ENCODE measurements around the gene LONP2. TPM values are rescaled to one million over a fixed set of nuclear protein-coding genes. Genes with fewer than 3 reads are reported as not detected.
A peak's percentile ranks its signal among the peaks of the same experiment; 100 is the strongest.

LONP2 gene, protein sequence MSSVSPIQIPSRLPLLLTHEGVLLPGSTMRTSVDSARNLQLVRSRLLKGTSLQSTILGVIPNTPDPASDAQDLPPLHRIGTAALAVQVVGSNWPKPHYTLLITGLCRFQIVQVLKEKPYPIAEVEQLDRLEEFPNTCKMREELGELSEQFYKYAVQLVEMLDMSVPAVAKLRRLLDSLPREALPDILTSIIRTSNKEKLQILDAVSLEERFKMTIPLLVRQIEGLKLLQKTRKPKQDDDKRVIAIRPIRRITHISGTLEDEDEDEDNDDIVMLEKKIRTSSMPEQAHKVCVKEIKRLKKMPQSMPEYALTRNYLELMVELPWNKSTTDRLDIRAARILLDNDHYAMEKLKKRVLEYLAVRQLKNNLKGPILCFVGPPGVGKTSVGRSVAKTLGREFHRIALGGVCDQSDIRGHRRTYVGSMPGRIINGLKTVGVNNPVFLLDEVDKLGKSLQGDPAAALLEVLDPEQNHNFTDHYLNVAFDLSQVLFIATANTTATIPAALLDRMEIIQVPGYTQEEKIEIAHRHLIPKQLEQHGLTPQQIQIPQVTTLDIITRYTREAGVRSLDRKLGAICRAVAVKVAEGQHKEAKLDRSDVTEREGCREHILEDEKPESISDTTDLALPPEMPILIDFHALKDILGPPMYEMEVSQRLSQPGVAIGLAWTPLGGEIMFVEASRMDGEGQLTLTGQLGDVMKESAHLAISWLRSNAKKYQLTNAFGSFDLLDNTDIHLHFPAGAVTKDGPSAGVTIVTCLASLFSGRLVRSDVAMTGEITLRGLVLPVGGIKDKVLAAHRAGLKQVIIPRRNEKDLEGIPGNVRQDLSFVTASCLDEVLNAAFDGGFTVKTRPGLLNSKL
- total RNA-seq (10 to 100 TPM; 69.6 to 79.3 (median 75.8) TPM), polyA plus RNA-seq (29.3 TPM)
- long read RNA-seq, donor 1, full-length matches to known transcripts: 245 of 283 reads
- long read RNA-seq, donor 1, partial matches to known transcripts: 18 of 283 reads
- long read RNA-seq, donor 1, other reads (novel, unspliced or antisense): 20 of 283 reads
- long read RNA-seq, donor 2, full-length matches to known transcripts: 65 of 80 reads
- long read RNA-seq, donor 2, partial matches to known transcripts: 10 of 80 reads
- long read RNA-seq, donor 2, other reads (novel, unspliced or antisense): 5 of 80 reads
- long read RNA-seq, donor 3, full-length matches to known transcripts: 325 of 416 reads
- long read RNA-seq, donor 3, partial matches to known transcripts: 55 of 416 reads
- long read RNA-seq, donor 3, other reads (novel, unspliced or antisense): 36 of 416 reads
- long read RNA-seq, donor 4, full-length matches to known transcripts: 72 of 88 reads
- long read RNA-seq, donor 4, partial matches to known transcripts: 10 of 88 reads
- long read RNA-seq, donor 4, other reads (novel, unspliced or antisense): 6 of 88 reads

DNA sequence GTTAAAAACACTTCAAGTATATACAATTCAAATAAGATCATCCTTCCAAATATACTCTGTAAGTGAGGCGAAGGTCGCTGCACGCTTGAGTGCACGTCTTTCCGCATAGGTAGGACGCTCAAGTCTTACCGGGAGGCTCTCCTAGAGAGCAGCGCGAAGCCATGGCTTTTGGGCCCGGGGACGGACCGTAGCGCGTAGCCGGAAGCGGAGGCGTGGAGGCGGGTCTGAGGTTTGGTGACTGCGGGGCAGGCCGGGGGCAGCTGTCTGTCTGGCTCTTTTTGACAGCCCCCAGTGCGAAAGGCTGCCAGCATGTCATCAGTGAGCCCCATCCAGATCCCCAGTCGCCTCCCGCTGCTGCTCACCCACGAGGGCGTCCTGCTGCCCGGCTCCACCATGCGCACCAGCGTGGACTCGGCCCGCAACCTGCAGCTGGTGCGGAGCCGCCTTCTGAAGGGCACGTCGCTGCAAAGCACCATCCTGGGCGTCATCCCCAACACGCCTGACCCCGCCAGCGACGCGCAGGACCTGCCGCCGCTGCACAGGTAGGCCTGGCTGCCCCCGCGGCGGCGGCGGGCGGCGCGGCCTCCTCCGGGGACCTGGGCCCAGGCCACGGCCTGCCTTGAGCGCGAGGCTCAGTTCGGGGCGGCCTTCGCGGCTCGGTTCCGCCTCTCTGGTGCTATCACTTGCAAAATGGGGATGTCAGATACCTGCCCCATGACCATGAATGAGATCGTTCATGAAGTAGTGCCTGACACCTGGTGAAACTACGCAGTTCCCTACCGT, at the start of gene LONP2:
Gene LONP2 (plus strand): TSS at position 221 of the 783 bp plus-strand sequence. CDS start 89 bp downstream, at position 310.
- Histone ChIP-seq H3K27me3 (ENCODE audit: control insufficient read depth, insufficient read depth) (no peaks in the 10 kb centered on the region), H3K27ac (ENCODE audit: low read length) (peak within 1 kb of the TSS; percentile 84), H3K9me3 (ENCODE audit: control insufficient read depth, low read length) (no peaks in the 10 kb centered on the region), H3K4me1 (ENCODE audit: control insufficient read depth, insufficient read depth, low read length) (peaks cover 8% of the 10 kb centered on the region), H3K4me3 (ENCODE audit: low read length) (peak within 1 kb of the TSS; percentile 78)
- DNase-seq (peak; percentile 90 to 97 (median 96)), ATAC-seq (peak; percentile 100)
- WGBS: under 1% methylated on average over 63 of the region's 63 CpGs
- intact Hi-C loops (cut with DNase I): no loop called here

DNA sequence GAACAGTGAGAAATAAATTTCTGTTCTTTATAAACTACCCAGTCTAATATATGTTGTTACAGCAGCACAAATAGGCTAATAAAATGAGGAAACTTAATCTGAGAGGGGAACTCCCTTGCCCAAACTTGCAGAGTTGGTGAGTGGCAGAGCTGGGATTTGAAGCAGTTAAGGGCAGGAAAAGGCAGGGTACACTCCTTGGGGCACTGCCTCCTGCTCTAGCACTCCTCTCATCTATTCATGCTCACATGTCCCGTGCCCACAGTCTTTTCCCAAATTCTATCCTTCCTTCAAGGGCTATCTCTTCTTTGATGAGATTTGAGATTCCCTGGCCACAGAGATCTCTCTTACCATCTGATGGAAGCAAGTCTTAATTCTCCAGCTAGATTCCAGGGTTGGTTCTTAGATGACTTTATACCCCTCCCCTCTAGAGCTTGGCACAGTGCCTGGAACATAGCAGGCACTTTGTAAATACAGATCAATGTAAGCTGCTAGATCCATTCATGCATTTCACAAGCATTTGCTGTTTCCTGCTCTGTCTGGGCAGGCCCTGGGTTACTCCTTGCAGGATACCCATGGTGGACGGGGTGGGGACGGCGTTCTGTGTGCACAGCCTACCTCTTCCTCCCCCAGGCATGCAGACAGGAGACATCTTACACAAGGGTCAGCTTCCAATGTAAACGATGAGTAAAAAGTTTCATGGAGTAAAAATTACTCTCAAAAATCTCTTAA, 49.1 kb upstream of the LONP2 start:
- intact Hi-C loops (cut with DNase I): no loop called here

DNA sequence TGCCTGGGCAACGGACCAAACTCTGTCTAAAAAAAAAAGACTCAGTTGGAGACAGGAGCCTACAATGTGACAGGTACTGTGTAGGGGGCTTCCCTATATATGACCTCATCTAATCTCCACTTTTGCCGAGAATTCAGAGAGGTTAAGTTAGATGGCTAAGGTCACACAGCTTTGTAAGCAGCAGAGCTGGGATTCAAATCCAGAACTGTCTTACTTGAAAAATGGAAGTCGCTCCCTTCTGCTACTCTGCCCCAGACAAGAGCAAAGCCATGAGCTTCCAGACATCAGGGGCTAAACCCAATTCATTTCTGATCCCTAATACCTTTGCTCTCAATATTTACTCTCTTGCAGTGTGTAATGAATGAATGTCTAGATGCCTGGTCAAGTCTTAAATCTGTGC, 46.8 kb upstream of the LONP2 start:
- H3K27me3 ChIP-seq (ENCODE audit: control insufficient read depth, insufficient read depth): no peaks in the 10 kb centered on the region
- intact Hi-C loops (cut with DNase I): no loop called here
- ATAC-seq: no peak
- H3K27ac ChIP-seq (ENCODE audit: low read length): no peak overlapping the region
- H3K9me3 ChIP-seq (ENCODE audit: control insufficient read depth, low read length): no peaks in the 10 kb centered on the region
- no peaks in the 10 kb centered on the region for H3K4me1 ChIP-seq (ENCODE audit: control insufficient read depth, insufficient read depth, low read length)
- DNase-seq: no peak
- no peak overlapping the region for H3K4me3 ChIP-seq (ENCODE audit: low read length)
- WGBS: 80% methylated on average over 3 of the region's 3 CpGs

More for the DNA sequence above, 49.1 kb upstream of the LONP2 start:
- no peak overlapping the region for H3K27ac ChIP-seq (ENCODE audit: low read length)
- DNase-seq: no peak
- ATAC-seq: no peak
- 44% methylated on average over 5 of the region's 5 CpGs for WGBS
- H3K9me3 ChIP-seq (ENCODE audit: control insufficient read depth, low read length): no peaks in the 10 kb centered on the region
- H3K4me1 ChIP-seq (ENCODE audit: control insufficient read depth, insufficient read depth, low read length): no peaks in the 10 kb centered on the region
- no peaks in the 10 kb centered on the region for H3K27me3 ChIP-seq (ENCODE audit: control insufficient read depth, insufficient read depth)
- no peak overlapping the region for H3K4me3 ChIP-seq (ENCODE audit: low read length)

DNA sequence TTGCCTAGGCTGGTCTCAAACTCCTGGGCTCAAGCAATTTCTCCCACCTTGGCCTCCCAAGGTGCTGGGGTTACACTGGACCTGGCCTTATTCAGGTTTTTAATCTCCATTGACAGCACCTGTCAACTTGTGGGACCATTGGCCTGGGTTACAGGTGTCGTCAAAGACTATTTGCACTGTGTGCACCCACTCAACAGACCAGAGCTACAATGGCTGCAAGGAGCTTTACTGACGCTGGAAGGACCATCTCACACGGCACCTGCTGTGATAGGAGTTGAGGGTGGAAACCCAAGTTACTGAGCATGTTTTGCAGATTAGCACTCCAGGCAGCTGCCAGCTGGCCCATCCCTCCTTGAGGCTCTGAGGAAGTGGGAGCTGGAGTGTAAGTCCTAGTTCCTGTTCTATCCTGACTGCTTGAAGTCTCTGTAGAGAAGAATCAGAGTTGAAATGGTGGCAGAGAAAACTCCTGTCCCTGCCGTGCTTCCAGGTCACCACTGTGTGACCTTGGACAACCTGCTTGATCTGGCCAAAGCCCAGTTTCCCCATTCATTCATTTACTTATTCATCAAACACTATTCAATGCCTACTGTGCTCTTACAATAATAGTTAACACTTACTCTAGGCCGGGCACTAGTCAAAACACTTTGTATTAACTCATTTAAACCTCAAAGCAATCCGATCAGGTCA, 42.4 kb upstream of the LONP2 start:
- DNase-seq (peak in 1 of 3 donors; percentile 60), ATAC-seq (no peak)
- 62% methylated on average over 6 of the region's 6 CpGs for WGBS
- no peaks in the 10 kb centered on the region for H3K4me1 ChIP-seq (ENCODE audit: control insufficient read depth, insufficient read depth, low read length)
- no peaks in the 10 kb centered on the region for H3K27me3 ChIP-seq (ENCODE audit: control insufficient read depth, insufficient read depth)
- no peak overlapping the region for H3K4me3 ChIP-seq (ENCODE audit: low read length)
- no peak overlapping the region for H3K27ac ChIP-seq (ENCODE audit: low read length)
- H3K9me3 ChIP-seq (ENCODE audit: control insufficient read depth, low read length): no peaks in the 10 kb centered on the region
- intact Hi-C loops (cut with DNase I): no loop called here

DNA sequence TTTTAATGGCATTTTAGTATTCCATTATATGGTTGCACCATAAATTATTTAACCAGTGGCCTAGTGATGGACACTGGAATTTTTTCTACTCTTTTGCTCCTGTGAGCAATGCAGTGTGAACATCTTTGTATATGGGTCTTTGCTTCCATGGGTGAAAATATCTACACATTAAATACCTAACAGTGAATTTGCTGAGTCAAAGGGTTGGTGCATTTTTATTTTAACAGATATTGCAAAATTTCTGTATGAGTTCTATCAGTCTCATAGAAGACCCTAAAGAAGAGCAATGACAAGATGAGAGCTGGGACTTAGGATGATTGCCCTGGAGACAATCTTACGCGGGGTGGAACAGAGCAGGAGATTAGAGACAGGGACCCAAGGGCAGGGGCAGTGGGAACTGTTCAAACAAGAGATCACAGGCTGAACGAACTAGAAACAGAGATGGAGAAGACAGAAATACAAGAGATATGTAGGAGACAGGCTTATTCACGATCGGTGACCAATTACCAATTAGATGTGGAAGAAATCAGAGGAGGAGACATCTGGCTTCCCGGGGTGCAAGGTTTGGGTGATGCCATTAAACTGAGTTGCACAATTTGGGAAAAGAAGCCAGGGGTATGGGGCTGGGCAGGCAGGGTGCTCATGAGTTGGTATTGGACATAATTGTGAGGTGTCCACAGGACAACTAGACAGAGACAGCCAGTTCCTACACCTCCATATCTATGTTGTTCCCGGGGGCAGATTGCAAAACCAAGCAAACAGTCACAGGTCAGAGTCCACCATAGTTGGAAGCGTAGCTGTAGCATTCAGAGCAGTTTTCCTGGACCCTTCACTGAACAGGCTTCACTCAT, 39.9 kb upstream of the LONP2 start:
- Histone ChIP-seq H3K4me1 (ENCODE audit: control insufficient read depth, insufficient read depth, low read length) (no peaks in the 10 kb centered on the region), H3K27me3 (ENCODE audit: control insufficient read depth, insufficient read depth) (no peaks in the 10 kb centered on the region), H3K4me3 (ENCODE audit: low read length) (no peak overlapping the region), H3K27ac (ENCODE audit: low read length) (no peak overlapping the region), H3K9me3 (ENCODE audit: control insufficient read depth, low read length) (no peaks in the 10 kb centered on the region)
- no peak for DNase-seq
- intact Hi-C loops (cut with DNase I): no loop called here
- WGBS: 67% methylated on average over 8 of the region's 8 CpGs
- ATAC-seq: peak; percentile 84 to 88

DNA sequence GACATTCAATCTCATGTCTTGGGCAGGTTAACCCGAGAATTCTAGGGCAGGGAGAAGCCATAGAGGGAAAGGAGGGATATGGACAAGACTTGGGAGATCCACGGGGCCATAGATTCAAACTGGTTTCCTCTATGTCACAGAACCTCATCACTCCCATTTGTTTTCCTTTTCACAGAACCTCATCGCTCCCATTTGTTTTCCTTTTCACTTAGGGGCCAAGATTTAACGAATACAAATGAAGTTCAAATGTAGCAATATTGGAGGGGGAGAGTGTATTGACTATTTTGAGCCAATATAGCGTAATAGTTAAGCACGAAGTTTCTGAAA, 39.3 kb upstream of the LONP2 start:
- Histone ChIP-seq H3K4me1 (ENCODE audit: control insufficient read depth, insufficient read depth, low read length) (no peaks in the 10 kb centered on the region), H3K27me3 (ENCODE audit: control insufficient read depth, insufficient read depth) (no peaks in the 10 kb centered on the region), H3K27ac (ENCODE audit: low read length) (no peak overlapping the region), H3K9me3 (ENCODE audit: control insufficient read depth, low read length) (no peaks in the 10 kb centered on the region), H3K4me3 (ENCODE audit: low read length) (no peak overlapping the region)
- DNase-seq (no peak), ATAC-seq (no peak)
- 85% methylated on average over 6 of the region's 6 CpGs for WGBS
- intact Hi-C loops (cut with DNase I): no loop called here

DNA sequence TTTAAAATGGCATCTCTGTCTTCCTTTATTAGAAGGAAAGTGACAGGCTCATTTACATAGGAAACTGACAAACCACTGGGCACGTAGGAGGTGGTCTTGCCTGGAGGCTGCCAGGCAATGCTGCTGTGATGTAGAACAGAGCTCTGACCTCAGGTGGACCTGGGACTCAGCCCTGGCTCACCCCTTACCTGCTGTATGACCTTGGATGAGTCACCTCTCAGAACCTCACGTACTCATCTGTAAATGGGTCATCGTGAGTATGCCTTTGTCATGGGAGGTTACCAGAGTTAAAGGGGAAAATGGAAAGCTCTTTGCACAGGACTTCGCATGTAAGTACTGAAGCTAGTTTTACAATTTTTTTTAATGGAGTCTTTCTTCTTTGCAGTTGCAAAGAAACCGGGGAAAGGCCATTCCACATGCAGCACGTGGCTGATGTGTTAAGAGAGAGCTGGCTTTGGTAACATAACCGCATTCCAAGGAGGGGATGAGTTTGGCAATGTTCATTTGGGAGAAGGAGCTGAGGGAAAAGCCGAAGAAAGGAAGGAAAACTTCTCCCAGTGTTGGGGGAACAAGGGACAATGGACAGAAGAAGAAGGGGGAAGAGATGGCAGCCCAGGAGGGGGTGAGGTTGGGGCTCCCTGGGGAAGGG, 37.4 kb upstream of the LONP2 start:
- WGBS: 64% methylated on average over 8 of the region's 8 CpGs

DNA sequence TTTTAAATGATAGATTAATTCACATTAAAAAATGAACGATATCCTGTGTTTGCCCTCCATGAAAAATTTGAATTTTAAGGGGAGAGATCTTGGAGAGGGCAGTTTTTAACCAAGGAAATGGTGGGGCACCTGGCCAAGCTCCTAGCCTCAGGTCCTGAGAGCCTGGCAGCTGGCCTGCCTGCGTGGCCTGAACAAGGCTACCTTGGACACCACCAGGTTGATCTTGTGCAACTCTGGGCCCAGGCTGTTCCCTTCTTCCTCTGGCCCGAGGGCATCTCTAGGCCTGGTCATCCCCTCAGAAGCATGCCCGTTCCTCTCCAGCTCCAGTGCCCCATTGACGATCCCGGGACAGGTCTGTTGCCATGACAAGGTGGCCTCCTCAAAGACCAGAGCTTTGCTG, 33.4 kb upstream of the LONP2 start:
- no peak overlapping the region for H3K4me3 ChIP-seq (ENCODE audit: low read length)
- no peak for DNase-seq
- 88% methylated on average over 6 of the region's 6 CpGs for WGBS
- intact Hi-C loops (cut with DNase I): no loop called here
- H3K27ac ChIP-seq (ENCODE audit: low read length): no peak overlapping the region
- no peaks in the 10 kb centered on the region for H3K4me1 ChIP-seq (ENCODE audit: control insufficient read depth, insufficient read depth, low read length)
- no peaks in the 10 kb centered on the region for H3K27me3 ChIP-seq (ENCODE audit: control insufficient read depth, insufficient read depth)
- no peak for ATAC-seq
- no peaks in the 10 kb centered on the region for H3K9me3 ChIP-seq (ENCODE audit: control insufficient read depth, low read length)

More for the DNA sequence above, 37.4 kb upstream of the LONP2 start:
- H3K27me3 ChIP-seq (ENCODE audit: control insufficient read depth, insufficient read depth): no peaks in the 10 kb centered on the region
- intact Hi-C loops (cut with DNase I): no loop called here
- no peak for DNase-seq
- no peaks in the 10 kb centered on the region for H3K9me3 ChIP-seq (ENCODE audit: control insufficient read depth, low read length)
- no peak overlapping the region for H3K27ac ChIP-seq (ENCODE audit: low read length)
- ATAC-seq: no peak
- no peak overlapping the region for H3K4me3 ChIP-seq (ENCODE audit: low read length)
- no peaks in the 10 kb centered on the region for H3K4me1 ChIP-seq (ENCODE audit: control insufficient read depth, insufficient read depth, low read length)
